HCT116 (cell line): Measurements from ENCODE around the gene SLC44A5. TPM values are rescaled to one million over a fixed set of nuclear protein-coding genes. Genes with fewer than 3 reads are reported as not detected.

Source experiments
- ATAC-seq: fragments of 200-7000 bp; cut with Tn5 transposase; 2 replicates; pipeline ENCODE4 v1.9.1; 2020; ENCODE audit warnings: mild to moderate bottlenecking, moderate library complexity
- BruUV-seq: library from RNA; stranded (reverse); fragments of 400-500 nt; replicated peaks from 2 replicates; lab custom pipeline; 2021; lab: Mats Ljungman, UMichigan
- CTCF ChIA-PET: fragments of 300-600 bp; sonication (Branson Sonifier 250); formaldehyde crosslinking; loops from one replicate; lab custom pipeline; 2021; ENCODE audit warnings: antibody characterized with exemption; lab: Charles Lee
- POLR2A ChIA-PET: fragments of 300-600, 350-600 bp; sonication (Branson Sonifier 250); formaldehyde crosslinking; loops from one replicate; lab custom pipeline; 2021; ENCODE audit warnings: antibody characterized with exemption; lab: Charles Lee
- RAD21 ChIA-PET, 2 experiments: fragments of 300-600 bp; sonication (Branson Sonifier 250); formaldehyde crosslinking; loops; one replicate each; lab custom pipeline; 2023; ENCODE audit warnings: low total read pairs in 2 of 2; ENCODE audit not compliant: uncharacterized antibody in 2 of 2, unreplicated experiment in 2 of 2, low non-redundant PET in 1 of 2; lab: Charles Lee
- DNase-seq: peaks from one replicate; pipeline ENCODE4 v3.0.0-alpha.2; 2010; ENCODE audit warnings: low read depth, low spot score
- H2AFZ ChIP-seq: fragments of 200-600 bp; shearing (Covaris generic), sonication (generic); 2 replicates; pipeline ENCODE4 v1.6.1; 2017; ENCODE audit warnings: low read depth, mixed run types, mixed read lengths, antibody characterized with exemption, low read length; ENCODE audit not compliant: poor library complexity, severe bottlenecking
- H3K27ac ChIP-seq: 2 replicates; pipeline ENCODE4 v1.5.1; 2012; ENCODE audit warnings: low read depth, low read length
- H3K27me3 ChIP-seq: fragments of 200-600 bp; sonication (generic); 2 replicates; pipeline ENCODE4 v1.6.1; 2016; ENCODE audit warnings: mixed run types, low read length, mixed read lengths; ENCODE audit not compliant: insufficient read depth
- H3K36me3 ChIP-seq, 2 experiments: fragments of 200-500 bp in 1 of 2; fragments of 200-600 bp in 1 of 2; sonication (Bioruptor generic) in 1 of 2; sonication (generic) in 1 of 2; 2 replicates each; pipeline versions ENCODE4 v1.5.1 to v1.6.1; 2014 to 2016; ENCODE audit warnings: low read length in 2 of 2, inconsistent platforms in 1 of 2, mixed read lengths in 1 of 2, mixed run types in 1 of 2; ENCODE audit not compliant: insufficient read depth in 2 of 2, control insufficient read depth in 1 of 2
- H3K4me1 ChIP-seq, 2 experiments: fragments of 200-600 bp in 1 of 2; sonication (generic) in 1 of 2; 2 replicates each; pipeline versions ENCODE4 v1.5.1 to v1.6.1; 2012 to 2017; ENCODE audit warnings: low read length in 2 of 2, inconsistent platforms in 1 of 2, mild to moderate bottlenecking in 1 of 2, mixed read lengths in 1 of 2, mixed run types in 1 of 2, moderate library complexity in 1 of 2; ENCODE audit not compliant: insufficient read depth in 2 of 2, control insufficient read depth in 1 of 2
- H3K4me2 ChIP-seq: fragments of 200-600 bp; sonication (generic); 2 replicates; pipeline ENCODE4 v1.6.1; 2017; ENCODE audit warnings: mixed run types, low read length, mixed read lengths
- H3K4me3 ChIP-seq, 2 experiments: fragments of 200-600 bp in 1 of 2; sonication (generic) in 1 of 2; replicated peaks in 1 of 2; 2 replicates each; pipeline ENCODE4 v1.5.1; 2011 to 2016; ENCODE audit warnings: low read length in 2 of 2, control low read depth in 1 of 2, low read depth in 1 of 2, mild to moderate bottlenecking in 1 of 2, mixed read lengths in 1 of 2, mixed run types in 1 of 2
- H3K79me2 ChIP-seq: fragments of 200-600 bp; sonication (generic); 2 replicates; pipeline ENCODE4 v1.6.1; 2017; ENCODE audit warnings: mild to moderate bottlenecking, mixed run types, low read length, moderate library complexity, mixed read lengths; ENCODE audit not compliant: insufficient read depth
- H3K9ac ChIP-seq: fragments of 200-600 bp; sonication (generic); 2 replicates; pipeline ENCODE4 v1.6.1; 2016; ENCODE audit warnings: low read length, mixed read lengths
- H3K9me2 ChIP-seq: fragments of 200-600 bp; sonication (generic), shearing (Covaris generic); 2 replicates; pipeline ENCODE4 v1.6.1; 2017; ENCODE audit warnings: mixed run types, mild to moderate bottlenecking, moderate library complexity; ENCODE audit not compliant: insufficient read depth
- H3K9me3 ChIP-seq, 2 experiments: fragments of 200-500 bp in 1 of 2; fragments of 200-600 bp in 1 of 2; sonication (Bioruptor generic) in 1 of 2; sonication (generic) in 1 of 2; 2 replicates each; pipeline ENCODE4 v1.6.1; 2014 to 2017; ENCODE audit warnings: low read length in 2 of 2, mixed read lengths in 2 of 2, inconsistent platforms in 1 of 2, low read depth in 1 of 2, mild to moderate bottlenecking in 1 of 2, mixed run types in 1 of 2, moderate library complexity in 1 of 2; ENCODE audit not compliant: control insufficient read depth in 1 of 2, insufficient read depth in 1 of 2
- H4K20me1 ChIP-seq: fragments of 200-600 bp; sonication (generic), shearing (Covaris generic); 2 replicates; pipeline ENCODE4 v1.6.1; 2017; ENCODE audit warnings: mixed run types, mild to moderate bottlenecking, moderate library complexity; ENCODE audit not compliant: insufficient read depth
- CBX3 ChIP-seq: IDR thresholded peaks from 2 replicates; pipeline ENCODE4 v1.6.1; 2012; ENCODE audit warnings: low read depth
- EZH2 ChIP-seq: fragments of 200-600 bp; sonication (generic); IDR thresholded peaks from 2 replicates; pipeline ENCODE4 v1.6.1; 2017; ENCODE audit warnings: antibody characterized with exemption, mixed run types
- JUND ChIP-seq: IDR thresholded peaks from 2 replicates; pipeline ENCODE4 v1.6.1; 2012
- POLR2AphosphoS5 ChIP-seq: IDR thresholded peaks from 2 replicates; pipeline ENCODE4 v1.6.1; 2011; ENCODE audit warnings: mild to moderate bottlenecking, low read depth, low read length, moderate library complexity
- RAD21 ChIP-seq: IDR thresholded peaks from 2 replicates; pipeline ENCODE4 v1.6.1; 2012; ENCODE audit warnings: low read depth, mild to moderate bottlenecking
- SP1 ChIP-seq: IDR thresholded peaks from 2 replicates; pipeline ENCODE4 v1.6.1; 2012; ENCODE audit warnings: low read depth
- TCF7L2 ChIP-seq: IDR thresholded peaks from 2 replicates; pipeline ENCODE4 v1.7.0; 2011; ENCODE audit warnings: borderline replicate concordance, inconsistent platforms; ENCODE audit not compliant: insufficient read depth, insufficient read length; ENCODE audit errors: extremely low read depth
- YY1 ChIP-seq: IDR thresholded peaks from 2 replicates; pipeline ENCODE4 v1.6.1; 2011; ENCODE audit warnings: low read length, low read depth, moderate library complexity, mild to moderate bottlenecking; ENCODE audit not compliant: insufficient replicate concordance; ENCODE audit errors: extremely low read depth
- ZBTB33 ChIP-seq: IDR thresholded peaks from 2 replicates; pipeline ENCODE4 v1.6.1; 2011; ENCODE audit warnings: mild to moderate bottlenecking, low read length, moderate library complexity; ENCODE audit not compliant: insufficient replicate concordance; ENCODE audit errors: extremely low read depth
- ZFX ChIP-seq: fragments of 450-650 bp; IDR thresholded peaks from 2 replicates; pipeline ENCODE4 v1.6.1; 2017
- ZNF274 ChIP-seq: fragments of 200-500 bp; sonication (Bioruptor generic); IDR thresholded peaks from 2 replicates; pipeline ENCODE4 v1.6.1; 2014; ENCODE audit warnings: mild to moderate bottlenecking, low read depth, low read length, inconsistent platforms
- intact Hi-C: fragments of 100-400 bp; cut with micrococcal nuclease; formaldehyde crosslinking; loops from 2 replicates; pipeline ENCODE4 v1.10.0; 2022
- total RNA-seq: library from RNA; stranded (reverse); gene quantifications from one replicate; pipeline ENCODE4 v1.2.1, GENCODE V29; 2021; ENCODE audit not compliant: unreplicated experiment

SLC44A5 gene
- total RNA-seq, 1 experiment from 2014 or later, result 2.4 TPM

GRCh38 chr1:75618382-75618781, 7.5 kb upstream of the SLC44A5 start:
- ChIA-PET POLR2A (no interaction called here), CTCF (no interaction called here), RAD21 (no interaction called here)
- no peak overlapping the region for H2AFZ ChIP-seq
- no peaks in the 10 kb centered on the region for H3K9me3 ChIP-seq
- no TSS peak for BruUV-seq
- H3K4me3 ChIP-seq, result no peak overlapping the region
- no peaks in the 10 kb centered on the region for H3K27me3 ChIP-seq
- no peak overlapping the region for H3K4me2 ChIP-seq
- no peaks in the 10 kb centered on the region for H4K20me1 ChIP-seq
- no peak overlapping the region for H3K9ac ChIP-seq
- ATAC-seq (no peak), DNase-seq (no peak)
- H3K9me2 ChIP-seq, result peaks cover 3% of the 10 kb centered on the region; the same call in 1 of the 2 replicates
- no peak overlapping the region for H3K27ac ChIP-seq
- H3K79me2 ChIP-seq, result no peaks in the 10 kb centered on the region
- H3K4me1 ChIP-seq, result no peaks in the 10 kb centered on the region
- TF ChIP-seq EZH2 (no peak), TCF7L2 (no peak), ZBTB33 (no peak), CBX3 (no peak), SP1 (no peak), YY1 (no peak), RAD21 (no peak), ZFX (no peak), POLR2AphosphoS5 (no peak), ZNF274 (no peak), JUND (no peak)
- no peaks in the 10 kb centered on the region for H3K36me3 ChIP-seq
- intact Hi-C loops, result no loop called here
